ENCODE measurements around the gene CDC25B.

DNA sequence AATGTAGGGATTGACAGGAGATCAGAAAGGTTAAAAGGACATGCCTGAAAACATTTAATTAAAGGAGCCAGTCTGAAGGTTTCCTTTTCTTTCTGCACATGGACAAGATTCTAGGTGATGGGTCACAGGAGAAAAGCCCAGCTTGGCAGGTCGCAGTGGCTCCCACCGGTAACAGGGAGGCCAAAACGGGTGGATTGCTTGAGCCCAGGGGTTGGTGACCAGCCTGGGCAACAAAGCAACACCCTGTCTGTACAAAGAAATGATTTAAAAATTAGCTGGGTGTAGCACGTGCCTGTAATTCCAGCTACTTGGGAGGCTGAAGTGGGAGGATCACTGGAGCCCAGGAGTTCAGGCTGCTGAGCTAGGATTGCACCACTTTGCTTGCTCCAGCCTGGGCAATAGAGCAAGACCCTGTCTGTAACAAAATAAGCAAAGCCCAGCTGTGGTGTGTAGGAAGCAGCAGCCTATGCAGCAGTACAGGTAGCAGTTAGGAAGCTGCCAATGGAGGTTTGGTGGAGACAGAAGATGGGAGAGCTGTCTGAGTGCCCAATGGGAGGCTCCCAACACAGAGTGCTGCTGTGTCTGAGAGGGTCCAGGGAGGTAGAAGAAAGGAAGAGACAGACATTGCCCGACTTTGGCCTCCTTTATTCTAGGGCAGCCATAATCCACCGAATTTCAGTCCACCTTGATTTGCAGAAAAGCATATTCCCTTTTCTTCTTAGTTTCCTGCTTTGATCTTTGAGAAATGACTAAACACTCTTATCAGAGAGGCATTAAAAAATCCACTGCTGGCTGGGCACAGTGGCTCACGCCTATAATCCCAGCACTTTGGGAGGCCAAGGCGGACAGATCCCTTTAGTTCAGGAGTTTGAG, 17.1 kb downstream of the CDC25B start:
- TF ChIP-seq, protein P1, sequence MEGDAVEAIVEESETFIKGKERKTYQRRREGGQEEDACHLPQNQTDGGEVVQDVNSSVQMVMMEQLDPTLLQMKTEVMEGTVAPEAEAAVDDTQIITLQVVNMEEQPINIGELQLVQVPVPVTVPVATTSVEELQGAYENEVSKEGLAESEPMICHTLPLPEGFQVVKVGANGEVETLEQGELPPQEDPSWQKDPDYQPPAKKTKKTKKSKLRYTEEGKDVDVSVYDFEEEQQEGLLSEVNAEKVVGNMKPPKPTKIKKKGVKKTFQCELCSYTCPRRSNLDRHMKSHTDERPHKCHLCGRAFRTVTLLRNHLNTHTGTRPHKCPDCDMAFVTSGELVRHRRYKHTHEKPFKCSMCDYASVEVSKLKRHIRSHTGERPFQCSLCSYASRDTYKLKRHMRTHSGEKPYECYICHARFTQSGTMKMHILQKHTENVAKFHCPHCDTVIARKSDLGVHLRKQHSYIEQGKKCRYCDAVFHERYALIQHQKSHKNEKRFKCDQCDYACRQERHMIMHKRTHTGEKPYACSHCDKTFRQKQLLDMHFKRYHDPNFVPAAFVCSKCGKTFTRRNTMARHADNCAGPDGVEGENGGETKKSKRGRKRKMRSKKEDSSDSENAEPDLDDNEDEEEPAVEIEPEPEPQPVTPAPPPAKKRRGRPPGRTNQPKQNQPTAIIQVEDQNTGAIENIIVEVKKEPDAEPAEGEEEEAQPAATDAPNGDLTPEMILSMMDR (IDR thresholded peaks at IDR 0.05; ENCODE audit: poor library complexity), result no peak
- no peak for TF ChIP-seq EZH2 (IDR thresholded peaks at IDR 0.05; ENCODE audit: borderline replicate concordance)
